Measurements from ENCODE around the gene LRRC26.

DNA sequence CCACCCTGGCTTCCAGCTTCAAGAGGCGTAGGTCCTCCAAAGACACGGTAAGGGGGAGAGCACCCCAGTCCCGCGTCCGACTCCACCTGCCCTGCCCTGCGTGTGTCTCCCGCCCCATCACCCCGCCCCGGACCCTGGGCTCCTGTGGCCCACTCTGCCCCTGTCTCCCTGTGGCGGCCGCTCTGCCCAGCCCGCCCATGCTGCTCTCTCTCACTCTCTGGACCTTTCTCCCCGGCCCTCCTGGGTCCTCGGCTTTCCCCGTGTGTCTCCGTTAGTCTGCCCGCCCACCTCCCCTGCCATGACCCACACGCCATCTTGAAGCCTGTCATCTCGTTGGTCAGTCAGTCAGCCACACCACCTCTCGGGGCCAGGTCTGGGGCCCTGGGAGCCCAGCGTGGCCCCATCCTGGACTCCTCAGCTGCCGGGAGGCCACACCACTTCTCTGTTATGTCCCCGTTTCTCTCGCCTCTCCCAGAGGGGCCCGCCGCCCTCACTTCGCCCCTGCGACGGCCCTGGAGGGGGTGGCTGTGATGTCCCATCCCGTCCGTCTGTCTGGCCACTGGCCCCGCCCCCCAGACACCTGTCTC lies 4.5 kb downstream of the LRRC26 start:
- TF ChIP-seq FOXK2 (IDR thresholded peaks at IDR 0.05) (no peak), HDGF (IDR thresholded peaks at IDR 0.05; ENCODE audit: borderline replicate concordance) (no peak), FOXM1 (IDR thresholded peaks at IDR 0.05; ENCODE audit: borderline replicate concordance) (no peak)
